SU-DHL-6 (cell line): ENCODE data around the gene APOH.

Experiments
- CTCF ChIP-seq: fragments of 200-600 bp; sonication (generic); IDR thresholded peaks from one replicate; pipeline ENCODE4 v1.5.1; 2017; ENCODE audit warnings: antibody characterized with exemption, mild to moderate bottlenecking, low read length, moderate library complexity; ENCODE audit not compliant: insufficient read depth, poor library complexity, severe bottlenecking
- EZH2phosphoT487 ChIP-seq: fragments of 200-600 bp; sonication (generic), shearing (Covaris generic); conservative IDR thresholded peaks from 2 replicates; pipeline ENCODE4 v1.6.1; 2018; ENCODE audit warnings: mild to moderate bottlenecking, antibody characterized with exemption, low read length, moderate library complexity, mixed read lengths

DNA sequence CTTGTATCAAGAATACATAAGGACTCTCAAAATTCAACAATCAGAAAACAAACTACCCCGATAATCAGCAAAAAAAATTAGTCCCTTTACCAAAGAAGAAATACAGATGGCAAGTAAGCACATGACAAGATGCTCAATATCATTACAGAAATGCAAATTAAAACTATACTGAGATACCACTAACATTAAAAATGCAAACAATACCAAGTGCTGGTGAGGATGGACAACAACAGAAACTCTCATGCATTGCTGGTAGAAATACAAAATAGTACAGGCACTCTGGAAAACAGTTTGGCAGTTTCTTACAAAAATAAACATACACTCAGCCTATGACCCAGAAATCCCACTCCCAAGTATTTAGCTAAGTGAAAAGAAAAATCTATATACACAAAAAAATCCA, 44.8 kb downstream of the APOH start:
- TF ChIP-seq CTCF (no peak), EZH2phosphoT487 (no peak)
